HG03097 (cell line): Measurements from ENCODE around the gene RGL1.

ENCODE experiments used
- ATAC-seq: cut with Tn5 transposase; IDR thresholded peaks from one replicate; pipeline ENCODE4 v1.9.1; 2021; ENCODE audit not compliant: unreplicated experiment, low FRiP score

Gene RGL1

DNA sequence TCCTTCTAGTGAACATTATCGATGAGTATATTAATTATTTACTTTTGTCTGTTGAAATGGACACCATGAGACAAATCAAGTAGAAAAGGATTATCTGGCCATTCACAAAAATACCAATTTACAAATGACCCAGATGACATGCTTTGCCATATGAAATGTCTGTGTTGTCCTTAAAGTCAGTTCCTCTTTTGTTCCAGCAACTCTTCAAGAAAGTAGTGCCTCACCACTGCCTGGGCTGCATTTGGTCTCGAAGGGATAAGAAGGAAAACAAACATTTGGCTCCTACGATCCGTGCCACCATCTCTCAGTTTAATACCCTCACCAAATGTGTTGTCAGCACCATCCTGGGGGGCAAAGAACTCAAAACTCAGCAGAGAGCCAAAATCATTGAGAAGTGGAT, 79.6 kb downstream of the RGL1 start:
- ATAC-seq: no peak

DNA sequence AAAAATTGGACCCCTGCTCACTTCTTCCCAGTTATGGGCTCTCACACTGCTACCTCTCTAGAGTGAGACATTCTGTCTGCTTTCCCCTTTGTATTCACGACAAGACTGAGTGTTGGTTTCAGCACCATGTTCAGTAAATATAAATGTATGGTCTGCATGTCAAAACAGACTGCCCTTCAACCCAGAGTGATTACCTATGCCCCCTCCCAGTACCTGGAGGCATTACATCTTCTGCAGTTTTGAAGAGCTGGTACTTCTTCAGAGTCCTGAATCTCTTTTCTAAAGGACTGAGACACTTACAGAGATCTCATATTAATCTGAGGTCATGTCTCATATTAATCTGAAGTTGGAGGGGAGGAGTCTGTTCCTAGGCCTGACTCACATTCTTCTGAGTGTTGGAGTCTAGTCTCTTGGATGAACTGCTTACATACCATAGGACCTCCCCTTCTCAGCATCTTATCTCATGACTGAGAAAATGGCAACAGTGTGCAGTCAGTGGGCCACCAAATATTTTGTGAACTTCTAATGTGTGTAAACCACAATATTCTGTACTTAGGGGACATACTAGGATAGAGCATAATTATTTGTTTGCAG, 80.3 kb downstream of the RGL1 start:
- ATAC-seq: no peak

DNA sequence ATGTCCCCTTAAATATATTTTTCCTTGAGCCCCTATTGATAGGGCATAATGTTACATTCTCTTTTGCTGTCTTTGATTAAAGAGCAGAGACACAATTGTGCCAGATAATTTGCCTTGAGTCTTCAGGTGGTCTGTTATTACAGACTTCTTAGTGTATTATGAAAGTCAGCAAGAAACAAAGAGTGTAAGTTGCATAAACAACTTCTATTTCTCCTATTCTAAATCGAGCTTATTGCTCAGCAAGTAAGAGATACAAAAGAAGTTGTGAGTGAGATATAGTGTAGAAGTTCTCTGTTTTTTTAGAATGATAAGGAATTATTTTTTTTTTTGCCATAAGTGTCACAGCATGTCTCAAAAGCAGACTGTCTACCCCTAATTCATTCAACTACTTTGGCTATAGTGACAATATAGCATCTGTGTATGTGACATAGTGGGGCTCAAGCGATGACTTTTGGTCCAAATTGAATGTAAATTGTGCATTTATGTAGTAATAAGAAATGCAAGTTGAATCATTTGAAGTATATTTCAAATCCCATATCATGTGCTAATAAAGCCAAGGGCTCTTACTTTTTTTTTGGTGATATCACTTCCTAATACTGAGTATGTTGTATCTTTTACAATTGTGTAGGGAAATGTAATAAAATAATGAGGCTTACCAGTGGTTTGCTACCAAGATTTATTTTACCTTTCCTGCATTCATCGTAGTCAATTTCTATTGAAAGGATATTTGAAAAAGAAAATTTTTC, 81.3 kb downstream of the RGL1 start:
- no peak for ATAC-seq

DNA sequence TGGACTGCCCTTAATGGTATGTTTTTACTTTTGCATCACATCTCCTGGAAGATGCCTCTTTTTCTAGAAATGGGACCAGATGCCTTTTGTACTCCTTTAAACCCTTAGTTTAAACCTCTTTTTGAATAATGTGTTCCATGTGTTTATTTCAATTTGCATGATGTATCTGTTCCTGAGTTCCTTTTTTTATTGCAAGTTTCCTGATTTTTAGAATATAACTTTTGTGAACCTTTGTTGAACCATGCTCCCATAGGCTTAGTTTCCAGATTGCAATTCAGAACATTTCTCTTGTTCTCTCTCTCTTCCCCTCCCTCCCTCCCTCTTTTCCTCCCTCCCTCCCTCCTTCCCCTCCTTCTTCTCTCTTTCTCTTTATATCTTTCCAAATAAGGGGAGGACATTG, 81.9 kb downstream of the RGL1 start:
- ATAC-seq: no peak

DNA sequence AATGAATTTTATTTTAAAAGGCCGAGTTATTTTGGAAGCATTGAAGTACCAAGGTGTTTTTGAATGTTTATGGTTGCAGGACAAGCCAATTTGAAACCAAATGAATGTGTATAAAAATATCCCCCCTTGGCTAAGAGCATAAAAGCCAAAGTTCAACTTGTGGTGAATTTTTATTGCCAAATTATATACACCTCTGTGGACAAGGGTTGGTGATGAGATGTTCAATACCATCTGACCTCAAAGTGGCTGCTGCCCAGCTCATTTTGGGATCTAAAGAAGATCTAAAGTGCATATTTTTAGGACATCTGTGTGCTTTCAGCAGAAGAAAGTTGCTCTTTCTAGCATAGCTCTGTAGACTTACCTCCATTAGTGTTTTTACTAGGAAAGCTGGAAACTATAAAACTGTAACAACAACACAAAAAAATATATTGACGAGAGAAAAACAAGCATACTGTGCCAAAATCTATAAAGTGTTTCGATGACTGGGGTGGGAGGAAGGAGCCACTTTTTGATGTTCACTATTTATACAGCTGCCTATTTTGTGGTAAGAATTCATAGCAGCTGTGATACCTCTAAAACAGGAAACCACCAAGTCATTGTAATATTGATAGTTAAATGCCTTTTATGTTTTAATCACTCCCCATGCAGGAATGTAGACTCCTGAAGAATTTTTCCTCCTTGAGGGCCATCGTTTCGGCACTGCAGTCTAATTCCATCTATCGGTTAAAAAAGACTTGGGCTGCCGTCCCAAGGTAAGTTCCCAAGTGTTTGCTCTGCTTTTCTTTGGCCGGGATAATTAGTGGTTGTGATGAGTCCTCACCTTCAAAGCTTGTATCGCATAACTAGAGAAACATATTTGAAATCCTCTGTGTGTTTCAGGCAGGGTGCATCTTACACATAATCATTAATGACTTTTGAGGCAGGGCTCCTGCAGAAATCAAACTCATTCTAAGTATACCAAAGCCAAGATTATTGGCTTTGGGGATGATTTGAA, 83.2 kb downstream of the RGL1 start:
- ATAC-seq: no peak

DNA sequence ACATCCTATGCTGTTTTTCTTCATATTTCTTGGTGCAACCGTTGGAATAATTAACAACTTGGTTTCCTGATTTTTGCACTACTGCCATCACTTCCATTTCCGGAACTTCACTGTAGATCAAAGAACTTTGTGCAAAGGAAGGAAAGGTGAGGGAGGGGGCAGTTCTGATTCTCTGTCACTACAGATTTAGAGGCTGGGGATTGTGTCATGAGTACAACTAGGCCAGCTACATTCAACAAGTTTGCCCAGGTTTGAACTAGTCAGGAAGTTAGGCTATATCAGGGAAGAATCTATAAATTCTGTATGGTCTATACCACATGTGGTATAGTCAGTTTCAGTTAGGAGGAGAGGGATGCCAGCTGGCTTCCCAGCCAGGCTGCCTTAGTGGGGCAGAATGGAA, 84.2 kb downstream of the RGL1 start:
- no peak for ATAC-seq

DNA sequence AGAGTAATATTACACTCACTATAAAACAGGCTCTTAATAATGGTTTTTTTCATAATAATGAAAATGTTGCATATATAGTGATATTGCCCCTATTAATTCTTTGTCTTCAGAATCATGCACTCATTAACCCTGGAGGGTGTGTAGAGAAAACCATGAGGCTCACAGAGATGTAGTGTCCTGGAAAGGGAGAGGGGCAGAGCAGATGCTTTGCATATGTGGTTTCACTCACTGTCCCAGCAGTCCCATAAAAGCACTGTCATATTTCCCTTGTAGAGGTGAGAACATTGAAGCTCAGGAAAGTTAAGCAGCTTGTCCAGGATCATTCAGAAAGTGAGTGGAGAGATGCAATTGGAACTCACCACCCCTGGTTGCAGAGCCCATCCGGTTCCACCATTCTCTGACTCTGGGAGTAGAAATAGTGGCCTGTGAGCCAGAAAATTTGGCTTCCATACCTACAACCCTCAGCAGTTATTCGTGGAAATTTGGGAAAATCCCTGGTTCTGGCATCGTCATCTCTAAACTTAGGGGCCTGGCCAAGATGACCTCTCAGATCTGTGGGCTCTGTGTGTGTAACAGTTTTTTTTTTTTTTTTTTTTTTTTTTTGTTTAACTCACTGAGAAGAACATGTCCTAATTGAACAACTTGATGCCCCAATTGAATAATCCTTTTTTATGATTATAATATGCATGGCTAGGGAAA, 86.4 kb downstream of the RGL1 start:
- ATAC-seq: peak; percentile 50

DNA sequence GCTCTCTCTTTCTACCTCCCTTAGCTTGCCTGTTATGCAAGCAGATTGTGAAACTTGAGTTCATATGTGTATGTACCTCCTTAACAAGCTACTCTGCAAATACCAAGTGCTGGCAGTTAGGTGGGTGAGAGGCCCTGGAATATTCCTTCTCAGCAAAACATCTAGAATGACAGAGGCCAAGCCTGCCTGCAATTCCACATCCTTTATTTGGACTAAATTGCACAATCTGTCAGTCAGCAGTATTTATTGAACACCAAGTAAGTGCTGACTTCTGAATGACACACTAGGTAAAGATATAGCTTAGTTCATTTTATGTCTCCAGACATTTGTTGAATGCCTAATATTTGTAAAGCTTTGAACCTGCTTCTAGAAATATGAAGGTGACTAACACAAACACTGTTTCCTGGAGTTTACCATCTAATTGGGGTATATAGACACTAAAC, 87.5 kb downstream of the RGL1 start:
- ATAC-seq: no peak

DNA sequence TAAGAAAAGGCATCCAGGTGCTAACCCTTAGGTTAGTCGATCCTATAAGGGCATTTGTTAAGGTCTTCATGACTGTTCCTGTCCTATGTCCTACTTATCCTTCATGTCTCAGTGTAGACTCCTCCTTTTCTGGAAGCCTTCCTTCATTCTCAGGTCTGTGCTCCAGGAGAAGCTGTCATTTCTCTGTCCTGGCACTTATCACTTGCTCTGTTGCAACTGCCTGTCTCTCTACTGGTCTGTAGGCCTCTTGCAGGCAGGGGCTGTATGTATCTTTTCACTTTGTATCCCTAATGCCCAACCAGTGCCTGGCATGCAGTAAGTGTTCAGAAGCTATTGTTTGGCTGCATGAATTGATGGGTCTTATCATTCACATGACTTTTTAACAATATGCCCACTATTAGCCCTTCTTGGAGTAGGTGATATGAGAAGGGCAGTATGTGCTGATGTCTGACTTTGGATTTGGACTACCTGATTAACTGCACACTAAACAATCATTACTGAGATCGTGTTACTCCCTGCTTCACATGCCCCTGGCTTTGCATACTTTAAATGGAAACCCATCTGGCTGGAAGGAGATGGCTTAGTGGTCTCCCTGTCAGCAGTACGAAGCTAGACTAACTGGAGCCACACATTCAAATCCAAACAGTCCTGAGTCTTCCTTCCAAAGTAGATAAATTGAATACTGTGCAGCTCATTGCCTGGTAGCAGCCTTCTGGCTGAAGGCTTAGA, 88.8 kb downstream of the RGL1 start:
- no peak for ATAC-seq

DNA sequence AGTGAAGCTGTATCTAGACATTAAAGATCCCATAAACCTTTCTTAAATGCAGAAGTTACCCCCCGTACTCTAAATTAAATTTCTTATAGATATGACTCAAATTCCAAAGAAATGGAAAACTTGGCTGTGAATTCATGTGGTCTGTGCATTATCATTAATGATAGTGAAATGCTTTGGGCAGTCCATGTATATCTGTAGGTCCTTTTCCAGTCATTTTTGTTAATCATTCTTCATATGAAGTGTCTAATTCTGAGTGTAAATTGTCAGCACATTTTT, 89.3 kb downstream of the RGL1 start:
- no peak for ATAC-seq

DNA sequence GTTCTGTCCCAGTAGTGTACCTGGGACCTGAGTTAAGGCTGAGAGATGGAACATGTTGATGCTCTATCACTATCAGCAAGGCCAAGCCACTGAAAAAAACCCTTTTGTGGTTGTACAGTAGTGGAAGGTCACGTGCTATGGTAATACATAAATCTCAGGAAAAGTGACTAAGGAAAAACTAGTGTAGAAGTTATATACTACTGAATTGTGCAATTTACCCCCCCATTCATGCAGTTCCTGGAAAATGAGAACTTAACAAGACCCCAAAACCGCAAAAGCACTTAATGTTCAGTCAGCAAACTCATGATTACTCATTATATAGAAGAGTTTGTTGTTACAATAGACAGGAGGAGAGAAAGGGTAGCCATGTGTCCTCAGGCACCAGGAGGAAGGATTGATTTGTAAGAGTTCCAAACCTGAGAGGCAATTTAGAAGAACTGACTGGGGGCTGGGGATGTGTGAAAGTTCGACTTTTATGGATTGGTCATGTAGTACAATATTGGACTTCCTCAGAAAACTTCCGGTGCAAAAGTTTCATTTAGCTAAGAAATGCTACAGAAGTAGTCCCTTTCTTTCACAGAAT, 91.6 kb downstream of the RGL1 start:
- no peak for ATAC-seq

DNA sequence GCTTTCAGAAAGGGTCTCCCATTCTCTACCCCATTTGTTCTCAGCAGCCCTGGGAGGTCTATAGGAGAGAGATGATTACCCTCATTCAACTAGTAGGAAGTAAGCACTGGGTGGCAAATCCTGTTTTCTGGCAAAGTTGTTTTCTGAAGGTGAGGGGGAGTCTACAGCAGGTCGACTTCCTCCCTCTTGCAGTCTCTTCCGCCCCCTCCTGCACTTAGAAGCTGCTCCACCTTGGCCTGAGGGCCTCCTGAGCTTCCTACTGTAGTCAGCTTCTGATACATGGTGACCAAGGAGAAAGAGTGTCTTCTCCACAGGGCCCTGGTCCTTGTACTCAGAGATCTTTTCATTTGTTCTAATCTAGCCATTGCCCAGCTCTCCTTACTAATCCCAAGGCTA, 93.1 kb downstream of the RGL1 start:
- ATAC-seq: peak; percentile 19

DNA sequence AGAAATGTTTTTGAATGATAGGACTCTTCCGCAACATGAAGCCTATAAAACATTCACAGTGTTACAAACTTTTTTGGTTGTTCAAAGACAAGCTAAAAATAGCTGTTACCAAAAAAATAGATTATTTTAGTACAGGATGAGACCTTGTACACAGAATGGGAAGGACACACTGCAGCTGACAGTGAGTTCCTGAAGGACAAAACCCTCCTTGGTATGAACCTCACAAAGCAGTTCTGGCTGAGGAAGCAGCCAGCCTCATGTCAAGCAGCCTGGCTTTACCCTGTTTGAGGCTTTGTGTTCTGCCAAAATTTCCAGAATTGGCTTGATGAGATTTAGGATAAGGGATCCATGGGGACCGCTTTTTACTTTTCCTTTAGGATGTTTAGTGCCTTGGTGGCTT, 93.7 kb downstream of the RGL1 start:
- no peak for ATAC-seq

DNA sequence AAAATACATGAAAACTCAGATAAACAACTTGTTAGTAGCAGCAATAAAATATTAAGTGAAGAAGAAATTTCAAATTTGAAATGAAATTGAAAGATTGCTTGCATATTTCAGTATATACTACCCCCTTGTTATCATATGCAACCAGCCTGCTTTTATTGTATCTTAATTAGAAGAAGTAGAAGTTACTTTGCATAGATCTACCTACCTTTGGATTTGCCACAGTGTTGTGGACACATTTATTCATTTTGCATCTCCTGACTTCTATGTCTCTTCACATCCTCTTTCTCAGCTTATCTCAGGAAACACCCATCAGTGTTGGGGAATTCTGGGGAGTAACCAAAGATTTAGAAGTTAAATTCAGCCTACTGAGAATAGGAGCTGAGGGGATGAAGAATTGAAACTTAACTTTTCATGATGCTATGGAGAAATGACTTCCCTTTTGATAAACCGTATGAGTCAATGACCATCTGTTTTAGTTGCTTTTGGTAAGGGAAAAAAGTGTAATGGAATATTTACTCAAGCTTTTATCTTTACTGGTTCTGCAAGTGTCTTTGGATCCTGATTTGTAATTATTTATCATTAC, 96.9 kb downstream of the RGL1 start:
- ATAC-seq: no peak

DNA sequence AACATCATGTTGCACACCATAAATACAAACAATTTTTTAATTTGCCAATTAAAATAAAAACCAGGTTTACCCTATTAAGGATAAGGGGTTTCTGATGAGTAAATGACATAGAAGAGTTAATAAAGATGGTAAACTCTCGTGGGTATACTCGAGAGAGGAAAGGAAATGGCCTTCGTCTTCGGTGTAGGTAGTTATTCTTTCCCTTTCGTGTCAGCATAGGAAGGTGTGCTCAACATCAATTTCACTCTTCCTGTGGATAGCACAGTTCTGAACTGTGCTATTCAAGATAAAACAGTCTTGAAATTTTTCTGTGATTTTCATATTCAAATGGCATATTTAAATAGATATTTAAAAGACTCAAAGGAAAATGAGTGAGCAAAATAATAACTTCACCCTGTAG, 98.2 kb downstream of the RGL1 start:
- ATAC-seq: no peak

DNA sequence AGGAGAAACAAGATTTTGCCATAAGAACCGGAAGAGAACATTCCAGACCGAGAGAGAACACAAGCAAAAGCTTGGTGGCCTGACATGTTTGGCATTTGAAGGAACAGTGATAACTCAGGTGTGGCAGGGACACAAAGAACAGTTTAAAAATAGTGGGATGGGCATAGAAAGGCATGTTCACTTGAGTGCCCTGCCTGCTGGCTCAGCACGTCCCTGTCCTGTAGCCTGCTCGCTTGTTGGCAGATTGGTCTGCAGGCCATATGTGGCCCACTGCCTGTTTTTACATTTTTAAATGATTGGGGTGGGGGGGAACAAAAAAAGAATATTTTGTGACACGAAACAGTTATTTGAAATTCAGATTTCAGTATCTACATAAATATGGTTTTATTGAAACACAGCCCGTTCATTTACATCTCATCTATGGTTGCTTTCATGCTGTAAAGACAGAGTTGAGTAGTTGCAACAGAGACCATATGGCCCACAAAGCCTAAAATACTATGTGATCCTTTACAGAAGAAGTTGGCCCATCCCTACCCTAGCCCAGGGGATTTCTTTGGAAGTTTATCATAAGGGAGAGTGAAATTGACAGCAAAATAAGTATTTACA, 100.7 kb downstream of the RGL1 start:
- no peak for ATAC-seq

DNA sequence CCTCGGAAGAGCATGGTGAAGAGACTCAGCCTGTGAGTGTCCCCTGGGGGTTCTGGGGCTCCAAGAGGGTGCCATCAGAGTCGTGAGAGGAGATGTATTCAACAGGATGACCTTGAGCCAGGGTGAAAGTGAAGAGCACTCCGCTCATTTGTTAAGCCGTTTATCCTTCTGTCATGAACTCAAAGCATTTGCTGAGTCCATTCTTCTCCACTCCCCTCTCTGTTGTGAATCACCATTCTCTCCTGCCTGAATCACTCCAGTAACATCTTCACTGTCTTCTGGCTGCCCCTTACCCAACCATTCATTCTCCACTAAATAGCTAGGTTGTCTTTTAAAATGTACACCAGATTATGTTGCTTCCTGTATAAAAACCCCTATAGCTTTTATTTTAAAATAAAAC, 102.2 kb downstream of the RGL1 start:
- ATAC-seq: no peak

DNA sequence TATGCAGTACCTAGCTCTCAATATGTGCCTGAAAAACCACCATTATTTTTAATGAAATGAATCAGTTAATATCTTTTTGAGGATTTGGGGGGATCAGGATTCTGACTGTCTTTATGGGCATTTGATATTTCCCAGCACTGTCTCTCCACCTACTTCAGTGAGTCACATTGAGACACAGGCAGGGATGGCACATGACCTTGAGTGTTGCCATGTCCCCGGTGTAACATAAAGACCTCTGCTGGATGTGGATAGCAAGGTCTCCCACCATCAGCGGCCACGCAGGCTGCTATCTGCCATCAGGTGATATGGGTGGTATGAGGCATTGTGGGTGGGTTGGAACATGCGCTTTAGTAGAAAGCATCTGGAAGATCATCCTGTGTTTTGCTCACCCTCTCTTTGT, 103.2 kb downstream of the RGL1 start:
- ATAC-seq: no peak

DNA sequence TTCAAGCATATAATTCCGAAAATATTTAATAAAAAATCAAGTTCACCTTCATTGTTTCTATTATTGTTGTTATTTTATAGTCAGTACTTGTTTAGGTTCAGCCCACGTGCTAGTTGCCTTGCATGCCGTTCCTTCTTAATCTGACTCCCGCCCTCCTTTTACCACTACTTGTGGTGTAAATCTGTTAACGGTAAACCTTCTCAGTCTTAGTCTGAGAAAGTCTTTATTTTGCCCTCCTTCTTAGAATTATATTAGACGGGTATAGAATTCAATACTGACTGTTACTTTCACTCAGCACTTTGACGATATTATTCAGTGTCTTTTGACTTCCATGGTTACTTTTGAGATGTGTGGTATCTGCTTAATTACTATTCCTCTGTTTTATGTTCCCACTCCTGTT, 104.8 kb downstream of the RGL1 start:
- ATAC-seq: no peak
